PC-9 (cell line): ENCODE data around the gene C12orf60. TPM values are rescaled to one million over a fixed set of nuclear protein-coding genes. Genes with fewer than 3 reads are reported as not detected.

Experiments
- BruUV-seq: library from RNA; stranded (reverse); fragments of 400-500 nt; replicated peaks from 2 replicates; lab custom pipeline; 2021; lab: Mats Ljungman, UMichigan
- CTCF ChIA-PET: fragments of 300-600 bp; sonication (Branson Sonifier 250); formaldehyde crosslinking; loops from one replicate; lab custom pipeline; 2022; ENCODE audit warnings: antibody characterized with exemption; lab: Charles Lee
- POLR2A ChIA-PET: fragments of 300-600 bp; sonication (Branson Sonifier 250); formaldehyde crosslinking; loops from one replicate; lab custom pipeline; 2022; ENCODE audit warnings: antibody characterized with exemption; ENCODE audit not compliant: unreplicated experiment; lab: Charles Lee
- DNase-seq, 2 experiments: peaks; one replicate each; pipeline versions ENCODE4 v3.0.0 to v3.0.0-alpha.2; 2015 to 2022; ENCODE audit warnings: mixed read lengths in 1 of 2
- H2AFZ ChIP-seq: fragments of 200-600 bp; sonication (generic); 2 replicates; pipeline ENCODE4 v1.8.1; 2017; ENCODE audit warnings: antibody characterized with exemption
- H3F3A ChIP-seq: fragments of 200-600 bp; sonication (generic); 2 replicates; pipeline ENCODE4 v1.8.1; 2017; ENCODE audit warnings: antibody characterized with exemption, mild to moderate bottlenecking, low read depth; ENCODE audit not compliant: insufficient read depth
- H3K27ac ChIP-seq: fragments of 200-600 bp; sonication (generic); 2 replicates; pipeline ENCODE4 v1.6.1; 2016; ENCODE audit warnings: mixed run types
- H3K27me3 ChIP-seq: fragments of 200-600 bp; sonication (generic); 2 replicates; pipeline ENCODE4 v1.6.1; 2016; ENCODE audit warnings: low read depth, mixed run types; ENCODE audit not compliant: insufficient read depth
- H3K36me3 ChIP-seq: fragments of 200-600 bp; sonication (generic); 2 replicates; pipeline ENCODE4 v1.6.1; 2016; ENCODE audit warnings: low read depth, mixed run types
- H3K4me1 ChIP-seq: fragments of 200-600 bp; sonication (generic); replicated peaks from 2 replicates; pipeline ENCODE4 v1.6.1; 2016; ENCODE audit warnings: mixed run types; ENCODE audit not compliant: insufficient read depth
- H3K4me2 ChIP-seq: fragments of 200-600 bp; sonication (generic); 2 replicates; pipeline ENCODE4 v1.6.1; 2017; ENCODE audit warnings: mixed run types
- H3K4me3 ChIP-seq: fragments of 200-600 bp; sonication (generic); 2 replicates; pipeline ENCODE4 v1.6.1; 2016; ENCODE audit warnings: mixed run types
- H3K79me2 ChIP-seq: fragments of 200-600 bp; sonication (generic); 2 replicates; pipeline ENCODE4 v1.6.1; 2017; ENCODE audit warnings: low read depth, mixed run types
- H3K9me2 ChIP-seq: fragments of 200-600 bp; sonication (generic); 2 replicates; pipeline ENCODE4 v1.8.1; 2017; ENCODE audit warnings: mild to moderate bottlenecking; ENCODE audit not compliant: insufficient read depth
- H3K9me3 ChIP-seq: fragments of 200-600 bp; sonication (generic); 2 replicates; pipeline ENCODE4 v1.8.1; 2016; ENCODE audit warnings: low read depth; ENCODE audit not compliant: insufficient read depth
- H4K20me1 ChIP-seq: fragments of 200-600 bp; sonication (generic); 2 replicates; pipeline ENCODE4 v1.8.1; 2017; ENCODE audit not compliant: insufficient read depth
- CTCF ChIP-seq: fragments of 200-600 bp; sonication (generic); conservative IDR thresholded peaks from 2 replicates; pipeline ENCODE4 v1.6.1; 2017; ENCODE audit warnings: mixed run types, antibody characterized with exemption, mild to moderate bottlenecking, moderate library complexity
- EZH2 ChIP-seq: fragments of 200-600 bp; sonication (generic); IDR thresholded peaks from 2 replicates; pipeline ENCODE4 v1.8.0; 2017; ENCODE audit warnings: antibody characterized with exemption, low read depth
- intact Hi-C: fragments of 100-400 bp; cut with micrococcal nuclease; formaldehyde crosslinking; loops from one replicate; pipeline ENCODE4 v1.10.0; 2022; ENCODE audit not compliant: unreplicated experiment
- total RNA-seq: library from RNA; stranded (reverse); gene quantifications from 2 replicates; pipeline ENCODE4 v1.2.3, GENCODE V29; 2021

The C12orf60 gene
- total RNA-seq, 1 experiment from 2014 or later: 4.0 TPM

- Histone ChIP-seq H3F3A (peaks cover 27% of the 10 kb centered on the region), H3K4me2 (no peak overlapping the region), H3K36me3 (no peaks in the 10 kb centered on the region), H4K20me1 (no peaks in the 10 kb centered on the region), H3K27me3 (no peaks in the 10 kb centered on the region), H2AFZ (no peak overlapping the region), H3K4me1 (peaks cover 21% of the 10 kb centered on the region), H3K9me3 (no peaks in the 10 kb centered on the region), H3K9me2 (no peaks in the 10 kb centered on the region), H3K79me2 (peaks cover 4% of the 10 kb centered on the region; the same call in 1 of the 2 replicates), H3K27ac (no peak overlapping the region), H3K4me3 (no peak overlapping the region)
- intact Hi-C loops: no loop called here
- no peak for TF ChIP-seq EZH2
- TF ChIP-seq CTCF: no peak
- DNase-seq: no peak
- ChIA-PET CTCF (no interaction called here), POLR2A (interaction anchor here (0.6 kb wide), 1 partner anchor 104 kb away, joined by 6 read pairs; no protein-coding TSS in a partner anchor)
- BruUV-seq: no TSS peak
Measured at GRCh38 chr12:14781563-14781962, 21.9 kb upstream of the C12orf60 start.

GRCh38 chr12:14782756-14783155 lies 20.7 kb upstream of the C12orf60 start:
- H3K4me3 ChIP-seq: no peak overlapping the region
- H2AFZ ChIP-seq: no peak overlapping the region
- peaks cover 10% of the 10 kb centered on the region for H3K4me1 ChIP-seq
- no peak overlapping the region for H3K27ac ChIP-seq
- no TSS peak for BruUV-seq
- intact Hi-C loops: no loop called here
- ChIA-PET POLR2A (interaction anchor here (0.7 kb wide), 1 partner anchor 10 kb away, joined by 6 read pairs; no protein-coding TSS in a partner anchor), CTCF (no interaction called here)
- H3F3A ChIP-seq: peaks cover 17% of the 10 kb centered on the region
- H3K4me2 ChIP-seq: no peak overlapping the region
- no peaks in the 10 kb centered on the region for H3K36me3 ChIP-seq
- H3K9me2 ChIP-seq: no peaks in the 10 kb centered on the region
- no peaks in the 10 kb centered on the region for H3K27me3 ChIP-seq
- TF ChIP-seq EZH2 (no peak), CTCF (no peak)
- no peaks in the 10 kb centered on the region for H4K20me1 ChIP-seq
- H3K79me2 ChIP-seq: no peaks in the 10 kb centered on the region
- H3K9me3 ChIP-seq: no peaks in the 10 kb centered on the region
- no peak for DNase-seq

- Histone ChIP-seq H3K4me1 (no peaks in the 10 kb centered on the region), H2AFZ (no peak overlapping the region), H4K20me1 (no peaks in the 10 kb centered on the region), H3K9me2 (no peaks in the 10 kb centered on the region), H3K4me2 (no peak overlapping the region), H3F3A (peaks cover 12% of the 10 kb centered on the region), H3K9me3 (no peaks in the 10 kb centered on the region), H3K27me3 (no peaks in the 10 kb centered on the region), H3K27ac (no peak overlapping the region), H3K4me3 (no peak overlapping the region), H3K36me3 (peaks cover 12% of the 10 kb centered on the region; the same call in 1 of the 2 replicates), H3K79me2 (no peaks in the 10 kb centered on the region)
- BruUV-seq: no TSS peak
- no peak for TF ChIP-seq CTCF
- TF ChIP-seq EZH2: no peak
- CTCF ChIA-PET: no interaction called here
- intact Hi-C loops: no loop called here
- no peak for DNase-seq
- POLR2A ChIA-PET: interaction anchor here (0.6 to 0.7 kb wide), 3 partner anchors 9 to 1946 kb away, joined by 3 to 4 read pairs (median 3); no protein-coding TSS in a partner anchor
Measured at GRCh38 chr12:14784471-14784870, 19.0 kb upstream of the C12orf60 start.
